Transverse colon (tissue), 3 donors: ENCODE measurements around the gene RPL26.

Source experiments
- CTCF ChIP-seq, 5 experiments: fragments of 200-600 bp in 3 of 5; fragments of 450-650 bp in 2 of 5; sonication (generic) in 3 of 5; IDR thresholded peaks; 1 replicate in 2 of 5; 2 replicates in 3 of 5; pipeline ENCODE4 v1.5.1; 2016 to 2017; ENCODE audit warnings: antibody characterized with exemption in 5 of 5, inconsistent platforms in 3 of 5, mild to moderate bottlenecking in 2 of 5, moderate library complexity in 1 of 5
- EP300 ChIP-seq: sonication (generic); formaldehyde crosslinking; IDR thresholded peaks from one replicate; pipeline ENCODE4 v1.6.1; 2017; ENCODE audit warnings: antibody characterized with exemption, low read depth

- TF ChIP-seq CTCF (IDR thresholded peaks at IDR 0.05) (no peak), EP300 (no peak)
Measured at GRCh38 chr17:8413938-8414337, 30.9 kb upstream of the RPL26 start.
